GM12878 (cell line): ENCODE results near the gene RFXANK. TPM values are rescaled to one million over a fixed set of nuclear protein-coding genes. Genes with fewer than 3 reads are reported as not detected.

Source experiments
- ATAC-seq: fragments of 200-7000 bp; cut with Tn5 transposase; 3 replicates; pipeline ENCODE4 v1.9.1; 2020; ENCODE audit warnings: mild to moderate bottlenecking, moderate library complexity
- BruUV-seq: library from RNA; stranded (reverse); fragments of 400-500 nt; replicated peaks from 2 replicates; lab custom pipeline; 2021; lab: Mats Ljungman, UMichigan
- CTCF ChIA-PET: fragments of 300-600 bp; sonication (Branson Sonifier 250); formaldehyde crosslinking; extraction: SDS; loops from one replicate; lab custom pipeline; 2021; ENCODE audit warnings: inconsistent platforms; lab: Yijun Ruan, JAX
- POLR2A ChIA-PET: fragments of 350-600 bp; formaldehyde crosslinking; extraction: SDS; loops from one replicate; lab custom pipeline; 2021; ENCODE audit warnings: inconsistent platforms; lab: Charles Lee
- RAD21 ChIA-PET: fragments of 300-600 bp; sonication (Branson Sonifier 250); formaldehyde crosslinking; loops from one replicate; lab custom pipeline; 2023; ENCODE audit warnings: antibody characterized with exemption; ENCODE audit not compliant: unreplicated experiment; lab: Charles Lee
- SMC1A ChIA-PET: fragments of 300-600 bp; sonication (Branson Sonifier 250); formaldehyde crosslinking; loops from one replicate; lab custom pipeline; 2023; ENCODE audit not compliant: unreplicated experiment, uncharacterized antibody; lab: Charles Lee
- DNase-seq: peaks from one replicate; pipeline ENCODE4 v3.0.0-alpha.2; 2011; ENCODE audit warnings: low read depth, low spot score
- FAIRE-seq: peaks from 3 replicates; lab custom pipeline; 2011; peaks lifted over from hg19 to GRCh38; lab: Jason Lieb, UNC
- H2AFZ ChIP-seq: 2 replicates; pipeline ENCODE4 v1.6.0; 2011; ENCODE audit warnings: low read depth, low read length, control low read depth; ENCODE audit not compliant: control insufficient read depth
- H3K27ac ChIP-seq: 2 replicates; pipeline ENCODE4 v1.5.1; 2011; ENCODE audit warnings: control low read depth; ENCODE audit not compliant: control insufficient read depth, insufficient read depth
- H3K27me3 ChIP-seq, 2 experiments: replicated peaks in 1 of 2; 2 replicates each; pipeline versions ENCODE4 v1.6.0 to v1.6.1; 2011; ENCODE audit warnings: low read length in 1 of 2; ENCODE audit not compliant: control insufficient read depth in 2 of 2, insufficient read depth in 2 of 2
- H3K36me3 ChIP-seq, 2 experiments: 2 replicates each; pipeline ENCODE4 v1.5.1; 2011; ENCODE audit warnings: low read length in 1 of 2; ENCODE audit not compliant: control insufficient read depth in 2 of 2, insufficient read depth in 2 of 2
- H3K4me1 ChIP-seq: 2 replicates; pipeline ENCODE4 v1.6.1; 2011; ENCODE audit warnings: mild to moderate bottlenecking, low read length, moderate library complexity, mixed read lengths; ENCODE audit not compliant: control insufficient read depth, insufficient read depth
- H3K4me2 ChIP-seq: 2 replicates; pipeline ENCODE4 v1.6.0; 2011; ENCODE audit warnings: control low read depth; ENCODE audit not compliant: control insufficient read depth, insufficient read depth
- H3K4me3 ChIP-seq: fragments of 200-600 bp; sonication (generic); 2 replicates; pipeline ENCODE4 v1.5.1; 2016
- H3K79me2 ChIP-seq: 2 replicates; pipeline ENCODE4 v1.6.0; 2011; ENCODE audit warnings: low read length; ENCODE audit not compliant: control insufficient read depth, insufficient read depth
- H3K9ac ChIP-seq: 2 replicates; pipeline ENCODE4 v1.8.0; 2011; ENCODE audit warnings: low read length, control low read depth, mixed read lengths; ENCODE audit not compliant: control insufficient read depth, insufficient read depth
- H3K9me3 ChIP-seq: replicated peaks from 3 replicates; pipeline ENCODE4 v1.5.1; 2011; ENCODE audit warnings: mild to moderate bottlenecking, low read length; ENCODE audit not compliant: control insufficient read depth, insufficient read depth
- H4K20me1 ChIP-seq: 2 replicates; pipeline ENCODE4 v1.6.0; 2011; ENCODE audit not compliant: control insufficient read depth, insufficient read depth
- BCL11A ChIP-seq: IDR thresholded peaks from 2 replicates; pipeline ENCODE4 v1.6.1; 2011; ENCODE audit warnings: low read depth, low read length
- GATAD2B ChIP-seq: fragments of 450-650 bp; conservative IDR thresholded peaks from 2 replicates; pipeline ENCODE4 v1.6.1; 2017; ENCODE audit warnings: low read depth, mild to moderate bottlenecking, moderate library complexity
- HDGF ChIP-seq: fragments of 450-650 bp; IDR thresholded peaks from 2 replicates; pipeline ENCODE4 v1.6.1; 2016; ENCODE audit warnings: antibody characterized with exemption
- LARP7 ChIP-seq: fragments of 450-650 bp; IDR thresholded peaks from 2 replicates; pipeline ENCODE4 v1.6.1; 2017; ENCODE audit warnings: mild to moderate bottlenecking
- NFYB ChIP-seq: IDR thresholded peaks from 2 replicates; pipeline ENCODE4 v1.6.1; 2011; ENCODE audit warnings: low read depth, mild to moderate bottlenecking, low read length, improper control_type of control experiment, moderate library complexity; ENCODE audit not compliant: insufficient read depth
- NR2C1 ChIP-seq: fragments of 450-650 bp; IDR thresholded peaks from 2 replicates; pipeline ENCODE4 v1.6.1; 2017; ENCODE audit warnings: antibody characterized with exemption, mild to moderate bottlenecking, moderate library complexity
- NR2F1 ChIP-seq: fragments of 450-650 bp; conservative IDR thresholded peaks from 2 replicates; pipeline ENCODE4 v1.6.1; 2017; ENCODE audit warnings: mild to moderate bottlenecking
- PKNOX1 ChIP-seq: fragments of 450-650 bp; IDR thresholded peaks from 2 replicates; pipeline ENCODE4 v1.6.1; 2016; ENCODE audit warnings: mild to moderate bottlenecking
- RFX5 ChIP-seq: IDR thresholded peaks from 2 replicates; pipeline ENCODE4 v1.6.1; 2011; ENCODE audit warnings: low read depth, low read length, improper control_type of control experiment
- SMAD5 ChIP-seq: IDR thresholded peaks from 2 replicates; pipeline ENCODE4 v1.6.1; 2016; ENCODE audit warnings: antibody characterized with exemption, low read depth
- TAF1 ChIP-seq: IDR thresholded peaks from 2 replicates; pipeline ENCODE4 v1.6.1; 2011; ENCODE audit warnings: mild to moderate bottlenecking, low read depth, low read length, borderline replicate concordance
- TCF3 ChIP-seq: IDR thresholded peaks from 2 replicates; pipeline ENCODE4 v1.6.1; 2012; ENCODE audit warnings: low read depth, mild to moderate bottlenecking, low read length, borderline replicate concordance; ENCODE audit not compliant: insufficient read depth
- ZBTB4 ChIP-seq: fragments of 450-650 bp; formaldehyde crosslinking; IDR thresholded peaks from 2 replicates; pipeline ENCODE4 v1.4.0; 2022; ENCODE audit warnings: mild to moderate bottlenecking, moderate library complexity
- ZNF687 ChIP-seq: fragments of 450-650 bp; IDR thresholded peaks from 2 replicates; pipeline ENCODE4 v1.6.1; 2017; ENCODE audit warnings: mild to moderate bottlenecking, moderate library complexity
- WGBS: methylation state at CpG from one replicate; pipeline ENCODE4 v1.1.6; 2016; ENCODE audit warnings: low lambda C conversion rate; ENCODE audit not compliant: insufficient replicate concordance, insufficient coverage; ENCODE audit errors: missing lambda C conversion rate; 5-methylcytosine and 5-hydroxymethylcytosine counted together
- in situ Hi-C: fragments of 300-500 bp; cut with MboI; formaldehyde crosslinking; loops from 9 replicates; pipeline ENCODE4 v1.14.3; 2018; ENCODE audit warnings: mixed read lengths
- intact Hi-C: fragments of 100-400 bp; cut with micrococcal nuclease; formaldehyde crosslinking; loops from one replicate; pipeline ENCODE4 v1.14.2; 2022; ENCODE audit not compliant: unreplicated experiment
- polyA plus RNA-seq, 11 experiments: library from polyadenylated mRNA; depleted of rRNA in 4 of 11; unstranded in 6 of 11; stranded (reverse) in 5 of 11; fragments of >200 nt; fragmentation: Nextera tagmentation in 4 of 11; fragmentation: Illumina TruSeq in 1 of 11; extraction: Ambion mirVana in 4 of 11; extraction: Trizol in 1 of 11; gene quantifications; 1 replicate in 1 of 11; 2 replicates in 10 of 11; pipeline versions ENCODE4 v1.2.1 to v1.2.3, GENCODE V29; 2011 to 2016; ENCODE audit warnings: inconsistent platforms in 2 of 11, missing spikeins in 2 of 11, low read depth in 1 of 11
- total RNA-seq, 4 experiments: library from RNA; depleted of rRNA in 3 of 4; stranded (reverse); fragments of >200 nt in 3 of 4; fragmentation: Illumina TruSeq in 1 of 4; extraction: Trizol in 1 of 4; gene quantifications; 2 replicates each; pipeline versions ENCODE4 v1.2.1 to v1.2.3, GENCODE V29; 2013 to 2021

RFXANK gene
- total and polyA plus RNA-seq, 10 of the 15 experiments (the other 5 are each of a cell fraction or from before 2014, with no cell fraction given) = 70.8 to 125 (median 95.7) TPM

GRCh38 chr19:19170053-19170872, 21.8 kb upstream of the RFXANK start, which contains the start of gene MEF2B:
Gene MEF2B (minus strand): TSS chr19:19170263. CDS start chr19:19150735, 19,528 bp downstream.
- Histone ChIP-seq H3K36me3 (no peaks in the 10 kb centered on the region), H3K4me1 (peaks cover 30% of the 10 kb centered on the region), H4K20me1 (no peaks in the 10 kb centered on the region), H3K9ac (peak within 1 kb of the TSS; percentile 43; the same call in 1 of the 2 replicates), H3K4me3 (peak within 1 kb of the TSS; percentile 89), H3K79me2 (peaks cover 10% of the 10 kb centered on the region), H2AFZ (peak within 1 kb of the TSS; percentile 42; the same call in 1 of the 2 replicates), H3K27me3 (no peaks in the 10 kb centered on the region), H3K9me3 (no peaks in the 10 kb centered on the region), H3K4me2 (peak within 1 kb of the TSS; percentile 94), H3K27ac (0 out of 2 replicates have a peak within 1 kb of the TSS, but pooled peaks have one; percentile 27)
- BruUV-seq = no TSS peak
- ChIA-PET RAD21 (interaction anchor here (14.0 kb wide), 1 partner anchor 16 kb away, joined by 394 read pairs; no protein-coding TSS in a partner anchor), CTCF (interaction anchor here (0.7 to 6.6 kb wide), 8 partner anchors 13 to 229 kb away, joined by 3 to 86 read pairs (median 7); partner anchors contain the start of genes BORCS8 and RFXANK), SMC1A (interaction anchor here (0.7 to 4.8 kb wide), 8 partner anchors 9 to 207 kb away, joined by 3 to 83 read pairs (median 6); no protein-coding TSS in a partner anchor), POLR2A (interaction anchor here (0.6 to 4.0 kb wide), 9 partner anchors 12 to 168 kb away, joined by 3 to 74 read pairs (median 4); partner anchors contain the start of gene SLC25A42)
- WGBS = 2% methylated on average over 46 of the region's 56 CpGs
- in situ Hi-C loops (no loop called here), intact Hi-C loops (no loop called here)
- DNase-seq (no peak), FAIRE-seq (no peak), ATAC-seq (peak; percentile 95)
- TF ChIP-seq TCF3 (peak; percentile 78; the same call in 1 of the 2 replicates), LARP7 (peak; percentile 25; the same call in 1 of the 2 replicates), SMAD5 (peak; percentile 74; the same call in 1 of the 2 replicates), GATAD2B (0 out of 2 replicates have a peak, but pooled peaks have one; percentile 27), PKNOX1 (peak; percentile 11; the same call in 1 of the 2 replicates), TAF1 (peak; percentile 62; the same call in 1 of the 2 replicates), RFX5 (no peak), BCL11A (no peak), HDGF (no peak; the same call in 1 of the 2 replicates), ZNF687 (0 out of 2 replicates have a peak, but pooled peaks have one; percentile 50), NR2F1 (peak; percentile 90), NFYB (peak; percentile 89), NR2C1 (peak; percentile 53; the same call in 1 of the 2 replicates), ZBTB4 (CRISPR knock-in tag) (no peak)
